ENCODE measurements around the gene EPHA7.

Gene EPHA7

DNA sequence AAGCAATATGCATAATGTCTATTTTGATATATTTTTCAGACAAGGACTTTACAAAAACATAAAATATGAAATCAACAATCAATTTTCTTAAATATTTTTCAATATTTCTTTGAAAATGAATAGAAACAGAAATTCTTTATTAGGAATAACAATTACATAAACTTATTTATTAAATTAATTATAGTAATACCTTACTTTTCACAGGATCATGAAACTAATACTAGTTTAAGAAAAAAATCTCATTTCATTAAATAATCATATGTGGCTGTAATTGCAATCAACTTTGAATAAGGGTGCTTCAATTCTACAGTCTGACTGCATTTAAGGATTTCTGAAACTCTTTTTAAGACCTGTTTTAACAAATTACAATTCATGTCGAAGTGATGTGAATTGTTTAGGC is 26.6 kb downstream of the EPHA7 start:
- DNase-seq, result no peak

DNA sequence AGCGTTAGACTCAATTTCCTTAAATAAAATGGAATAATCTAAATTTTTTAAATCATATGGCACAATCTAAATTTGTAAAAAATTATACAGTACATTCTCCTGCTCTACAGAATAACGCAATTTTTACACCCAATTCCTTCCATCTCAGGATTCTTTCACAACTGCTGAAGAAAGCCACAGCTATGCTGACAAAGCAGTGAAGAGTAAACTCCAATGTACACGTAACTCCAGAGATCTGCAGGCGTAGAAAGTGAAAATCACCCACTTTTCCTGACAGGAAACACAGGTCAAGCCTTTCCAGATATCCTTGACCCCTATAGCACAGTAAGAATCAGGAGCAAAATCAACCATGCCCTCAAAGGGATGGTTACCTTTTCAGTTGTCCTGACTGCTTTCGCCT is 27.4 kb downstream of the EPHA7 start:
- no peak for DNase-seq

DNA sequence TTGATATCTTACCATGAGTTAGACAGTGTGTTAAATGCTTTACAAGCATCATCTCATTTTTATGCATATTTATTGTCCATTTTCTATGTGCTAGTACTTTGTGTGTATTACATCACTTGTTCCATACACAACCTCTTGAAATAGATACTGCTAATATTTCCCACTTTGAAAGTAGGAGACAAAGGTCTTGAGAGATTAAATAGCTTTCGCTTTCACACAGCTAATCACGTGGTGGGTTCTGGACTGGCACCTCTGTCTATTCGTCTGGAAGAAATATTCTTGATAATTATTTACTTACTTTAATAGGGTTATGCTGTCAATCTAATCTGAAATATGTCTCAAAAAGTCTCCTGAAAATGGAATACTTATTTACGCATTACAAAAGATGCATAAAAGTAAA is 30.2 kb downstream of the EPHA7 start:
- no peak for DNase-seq

DNA sequence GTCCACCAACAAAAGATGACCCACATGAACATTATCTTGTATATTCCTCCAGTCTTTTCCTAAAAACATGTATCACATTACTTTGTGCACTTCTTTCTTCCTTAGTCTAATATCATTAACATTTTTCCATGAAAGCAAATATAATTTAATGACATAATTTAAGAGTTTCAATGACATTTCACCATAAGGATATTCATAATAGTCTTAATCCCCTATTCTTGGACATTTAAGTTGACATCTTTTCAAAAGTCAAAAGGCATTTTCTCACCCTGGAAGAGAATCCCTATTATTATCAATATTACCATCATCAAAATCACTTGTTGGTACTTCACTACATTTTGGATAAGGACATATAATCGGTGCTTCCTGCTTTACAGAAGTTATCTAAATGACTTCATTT is 31.3 kb downstream of the EPHA7 start:
- DNase-seq, result no peak

DNA sequence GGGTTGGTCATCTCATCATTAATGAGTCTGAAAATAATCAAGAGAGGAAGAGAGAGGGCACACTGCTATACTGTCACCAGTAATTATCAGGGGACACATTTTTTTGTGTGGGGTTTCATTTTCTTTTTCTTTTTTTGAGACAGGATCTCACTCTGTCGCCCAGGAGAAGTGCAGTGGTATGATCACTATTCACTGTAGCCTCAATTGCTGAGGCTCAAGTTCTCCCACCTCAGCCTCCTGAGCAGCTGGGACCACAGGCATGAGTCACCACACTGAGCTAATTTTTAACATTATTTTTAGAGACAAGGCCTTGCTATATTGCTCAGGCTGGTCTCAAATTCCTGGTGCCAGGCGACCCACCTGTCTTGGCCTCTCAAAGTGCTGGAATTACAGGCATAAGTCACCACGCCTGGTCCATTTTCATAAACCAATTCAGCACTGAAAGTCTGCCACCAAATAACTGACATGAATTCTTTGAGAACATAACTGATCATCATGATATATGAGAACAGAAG is 43.3 kb downstream of the EPHA7 start:
- DNase-seq, result no peak

DNA sequence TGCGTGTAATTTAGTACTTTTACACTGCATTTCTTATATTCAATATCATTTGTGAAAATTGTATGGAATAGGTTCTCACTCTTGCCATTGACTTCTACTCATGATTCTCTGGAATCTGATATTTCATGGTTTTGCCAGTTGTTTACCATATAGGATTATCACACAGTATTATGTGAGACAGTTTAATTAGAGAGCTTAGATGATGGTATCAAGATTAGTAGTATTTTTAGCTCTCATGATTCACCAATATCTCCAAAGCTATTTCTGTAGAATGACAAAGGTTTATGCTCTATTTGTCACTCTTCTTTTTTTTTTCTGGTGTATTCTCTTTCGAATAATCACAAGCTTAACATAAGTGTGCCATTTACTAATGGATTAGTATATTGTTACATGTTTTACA is 45.9 kb downstream of the EPHA7 start:
- DNase-seq, result no peak

DNA sequence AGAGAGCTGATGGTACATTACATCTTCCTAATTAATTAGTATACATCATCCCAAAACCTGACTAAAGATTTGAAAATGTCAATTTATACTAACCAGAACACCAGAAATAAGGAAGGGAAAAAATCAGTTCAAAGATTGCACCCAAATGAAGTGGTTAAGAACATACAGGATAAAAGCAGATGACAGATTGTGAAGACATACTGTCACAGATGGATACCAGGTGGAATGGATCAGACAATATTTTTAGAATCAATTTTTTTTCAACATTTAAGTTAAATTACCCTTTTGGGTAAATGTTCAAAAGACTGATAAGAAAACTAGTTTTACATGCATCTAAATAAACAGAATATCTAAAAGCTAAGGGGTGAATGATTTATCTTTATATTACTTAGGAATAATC is 47.6 kb downstream of the EPHA7 start:
- no peak for DNase-seq

DNA sequence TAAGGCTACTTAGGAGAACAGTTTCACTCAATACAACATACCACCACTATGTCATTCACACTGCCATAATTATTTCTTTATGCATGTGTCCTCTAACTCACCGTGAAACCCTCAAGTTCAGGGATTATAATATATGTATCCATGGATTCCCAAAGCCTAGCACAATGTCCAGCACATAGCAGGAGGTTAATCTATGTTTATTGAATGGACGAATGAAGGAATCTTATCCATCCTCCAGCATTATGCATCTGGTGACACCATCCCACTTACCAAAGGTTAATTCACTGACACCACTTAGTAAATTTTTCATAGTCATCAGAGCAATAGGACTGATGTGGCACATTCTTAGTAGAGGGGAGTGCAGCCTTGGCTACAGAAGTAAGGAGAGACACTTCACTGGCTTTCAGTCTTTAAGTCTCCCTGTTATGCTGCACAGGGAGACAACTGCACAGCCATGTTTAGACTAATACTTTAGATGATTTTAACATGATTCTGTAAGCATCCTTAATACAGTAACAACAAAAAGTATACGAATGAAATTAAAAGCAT is 49.7 kb downstream of the EPHA7 start:
- DNase-seq, result no peak

DNA sequence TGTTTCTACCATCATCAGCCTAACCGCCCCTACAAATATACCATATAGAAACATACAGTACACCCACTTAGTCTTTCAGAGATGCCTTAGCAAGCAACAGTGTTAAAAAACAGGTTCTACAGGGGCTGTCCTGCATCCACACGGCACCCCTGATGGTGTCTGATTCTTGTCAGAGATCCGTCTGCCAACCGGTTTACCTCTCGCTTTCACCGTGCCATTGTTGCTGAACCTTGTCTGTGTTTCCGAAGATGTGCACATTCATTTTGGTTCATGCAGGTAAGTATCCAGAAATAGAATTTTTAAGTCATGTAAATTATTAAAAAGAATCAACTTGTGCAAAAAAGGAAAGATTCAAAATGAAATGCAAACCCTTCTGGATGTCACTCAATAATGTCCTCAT is 52.9 kb downstream of the EPHA7 start:
- no peak for DNase-seq

DNA sequence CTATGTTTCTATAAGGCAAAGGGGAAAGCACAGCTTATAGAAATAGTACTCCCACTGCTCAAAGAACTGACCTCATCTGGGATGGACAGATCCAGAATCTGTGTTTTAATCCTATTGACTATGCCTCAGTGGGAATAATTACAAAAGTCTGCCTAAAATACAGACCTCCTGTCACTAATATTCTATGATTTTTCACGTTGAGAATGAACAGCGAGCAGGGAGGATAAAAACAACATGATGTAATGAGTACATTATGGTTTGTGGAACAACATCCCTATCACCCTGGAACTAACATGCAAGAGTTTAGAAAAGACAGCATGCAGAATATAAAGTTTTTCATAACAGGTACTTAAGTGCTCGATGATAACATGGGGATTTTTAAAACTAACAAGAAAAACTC is 53.9 kb downstream of the EPHA7 start:
- no peak for DNase-seq

DNA sequence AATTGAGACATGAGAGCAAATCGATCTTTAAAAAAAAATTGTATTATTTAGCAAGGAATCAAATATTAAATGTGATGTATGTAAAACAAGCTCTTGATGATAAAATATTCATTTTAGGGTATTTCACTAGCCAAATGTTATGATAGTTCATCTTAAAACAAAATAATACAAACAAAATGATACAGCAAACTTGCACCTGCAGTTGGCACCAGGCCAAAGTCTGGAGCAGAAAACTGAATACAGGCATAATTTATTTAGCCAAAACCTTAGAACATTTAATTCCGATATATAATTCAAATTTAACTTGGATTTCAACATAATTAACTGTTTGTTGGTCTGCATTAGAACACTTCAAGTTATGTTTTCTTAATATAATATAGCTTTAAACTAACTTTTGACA is 60.9 kb downstream of the EPHA7 start:
- no peak for DNase-seq

DNA sequence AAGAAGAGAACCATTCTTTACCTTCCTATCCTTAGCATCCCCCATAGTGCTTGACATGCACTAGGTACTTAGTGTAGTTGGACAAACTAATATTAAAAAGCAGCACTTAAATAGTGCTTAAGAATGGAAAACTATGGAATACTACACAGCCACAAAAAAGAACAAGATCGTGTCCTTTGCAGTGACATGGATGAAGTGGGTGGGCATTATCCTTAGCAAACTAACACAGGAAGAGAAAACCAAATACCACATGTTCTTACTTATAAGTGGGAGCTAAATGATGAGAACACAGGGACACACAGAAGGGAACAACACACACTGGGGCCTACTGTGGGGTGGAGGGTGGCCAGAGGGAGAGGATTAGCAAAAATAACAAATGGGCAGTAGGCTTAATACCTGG is 66.8 kb downstream of the EPHA7 start:
- DNase-seq, result no peak

DNA sequence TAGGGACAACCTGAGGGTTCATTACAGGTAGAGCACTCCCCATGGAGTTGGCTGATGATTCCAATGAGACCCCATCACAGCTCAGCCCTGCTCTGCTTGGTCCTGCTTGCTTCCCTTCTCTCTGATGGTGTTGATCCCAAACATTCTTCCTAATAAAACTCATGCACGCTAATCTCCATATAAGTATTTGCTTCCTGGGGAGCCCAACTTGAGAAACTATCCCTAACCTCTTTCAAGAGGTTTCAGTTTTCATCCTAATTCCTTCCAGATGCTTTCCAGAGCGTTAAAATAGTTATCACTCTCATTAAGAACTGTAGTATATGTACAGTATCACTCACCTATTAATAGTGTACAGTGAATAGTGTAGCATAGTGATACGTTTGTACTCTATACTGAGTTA is 68.1 kb downstream of the EPHA7 start:
- no peak for DNase-seq

DNA sequence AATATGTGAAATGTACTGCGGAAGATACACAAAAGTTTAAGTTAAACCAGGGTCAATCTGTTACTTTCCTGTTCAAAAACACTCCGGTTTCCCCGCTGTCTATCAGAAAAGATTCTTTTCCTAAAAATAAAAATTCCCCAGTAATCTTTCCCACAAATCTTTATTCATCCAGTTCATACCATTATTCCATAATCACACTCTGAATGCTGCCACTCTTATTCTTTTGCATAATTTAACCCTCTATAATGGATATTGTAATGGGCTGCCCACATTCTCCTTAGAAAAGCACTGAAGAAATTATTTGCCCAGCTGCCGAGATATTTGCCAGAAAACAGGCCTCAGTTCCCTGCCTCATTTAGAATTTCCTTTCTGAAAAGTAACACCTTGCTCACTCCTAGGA is 68.6 kb downstream of the EPHA7 start:
- no peak for DNase-seq

DNA sequence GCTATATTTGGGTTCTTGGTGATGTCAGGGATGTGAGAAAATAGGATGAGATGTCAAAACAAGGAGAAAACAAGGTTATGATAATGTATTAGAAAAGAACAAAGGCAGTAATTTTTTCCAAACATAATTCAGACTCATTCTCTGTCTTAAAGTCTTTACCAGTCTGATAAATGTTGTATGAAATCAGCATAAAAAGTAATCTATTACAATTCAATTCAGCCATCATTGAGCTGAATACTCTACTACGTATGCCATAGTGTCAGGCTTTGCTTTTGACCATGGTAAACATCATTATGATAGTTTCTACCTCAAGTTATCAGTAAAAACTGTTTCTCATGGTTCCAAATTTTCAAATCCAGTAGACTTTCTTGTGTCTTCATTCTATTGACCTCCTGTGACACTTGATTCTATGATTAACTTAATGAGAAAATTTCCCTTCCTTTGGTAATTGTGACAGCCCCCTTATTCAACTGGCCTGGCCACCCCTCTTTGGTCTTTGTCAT is 75.0 kb downstream of the EPHA7 start:
- no peak for DNase-seq

DNA sequence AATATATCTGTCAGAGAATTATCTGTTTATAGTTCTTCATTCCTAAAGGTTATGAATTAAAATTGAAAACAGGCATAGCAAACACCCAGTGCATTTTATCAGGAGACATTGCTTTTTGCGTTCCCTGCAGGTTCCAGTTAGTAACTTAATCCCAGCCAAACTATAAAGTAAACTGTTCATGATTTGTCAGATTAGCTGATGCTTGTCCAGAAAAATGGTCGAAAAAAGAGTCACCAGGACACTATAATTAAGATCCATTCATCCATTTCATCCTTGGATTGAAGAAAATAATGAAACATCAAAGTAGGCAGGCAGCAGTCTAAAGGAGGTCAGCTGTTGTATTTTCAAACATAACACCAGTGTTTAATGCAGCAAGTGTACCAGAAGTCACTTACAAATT is 75.9 kb downstream of the EPHA7 start:
- DNase-seq, result no peak

DNA sequence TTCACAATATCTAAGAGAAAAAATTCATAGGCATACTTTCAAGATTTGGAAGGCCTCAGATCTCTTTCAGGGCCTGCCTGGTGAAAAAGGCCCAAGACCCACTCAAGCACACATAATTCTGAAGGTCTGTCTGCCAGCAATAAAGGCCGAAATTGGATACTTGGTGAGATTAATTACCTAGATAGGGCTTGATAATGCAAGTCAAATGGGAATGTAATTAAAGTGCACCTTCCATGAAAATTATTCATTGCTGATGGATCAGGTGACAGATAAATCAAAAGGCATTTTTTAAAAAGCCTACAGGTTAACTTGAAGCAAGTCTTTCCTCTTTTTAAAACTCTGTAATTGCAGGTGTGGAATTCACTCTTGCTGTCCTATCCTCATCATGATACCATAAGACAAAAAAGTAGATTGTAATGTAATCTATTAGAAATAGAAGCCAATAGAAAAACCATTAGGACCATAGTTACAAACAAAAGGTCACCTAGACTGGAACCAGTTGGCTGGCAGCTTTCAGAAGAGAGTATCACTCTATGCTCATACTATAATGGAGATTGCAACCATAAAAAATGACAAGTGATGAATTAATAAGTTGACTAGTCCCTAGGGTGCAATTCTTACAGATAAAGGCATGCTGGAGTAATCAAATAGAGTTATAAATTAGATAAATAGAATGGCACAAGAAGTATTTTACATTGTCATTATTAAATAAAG is 77.3 kb downstream of the EPHA7 start:
- DNase-seq, result no peak

DNA sequence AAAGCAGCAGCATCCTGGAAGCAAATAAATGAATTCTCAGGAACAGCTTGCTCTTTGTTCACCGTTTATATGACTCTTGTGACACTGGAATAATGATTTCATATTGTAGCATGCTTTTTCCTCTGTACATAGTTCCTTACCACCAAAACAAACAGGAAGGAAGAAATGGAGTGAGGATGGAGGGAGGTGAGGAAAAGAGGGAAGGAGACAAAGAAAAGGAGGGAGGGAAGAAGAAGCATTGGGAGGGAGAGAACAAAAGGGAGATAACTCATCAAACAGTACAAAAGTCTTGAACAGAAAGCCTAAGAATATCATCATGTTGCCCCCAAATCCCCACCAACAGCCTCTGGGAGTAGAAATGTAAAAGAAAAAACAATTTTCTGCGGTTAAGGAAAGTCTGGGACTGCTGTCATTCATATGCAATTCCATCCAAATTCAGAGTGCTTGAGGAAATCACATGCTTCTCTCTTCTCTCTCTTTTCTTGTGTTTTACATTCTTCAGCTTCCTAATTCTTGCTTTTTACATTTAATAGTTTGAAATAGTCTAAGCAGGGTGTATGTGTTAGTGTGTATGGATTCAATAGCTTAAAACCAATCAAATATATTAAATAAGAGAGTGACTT is 81.5 kb downstream of the EPHA7 start:
- DNase-seq, result no peak

DNA sequence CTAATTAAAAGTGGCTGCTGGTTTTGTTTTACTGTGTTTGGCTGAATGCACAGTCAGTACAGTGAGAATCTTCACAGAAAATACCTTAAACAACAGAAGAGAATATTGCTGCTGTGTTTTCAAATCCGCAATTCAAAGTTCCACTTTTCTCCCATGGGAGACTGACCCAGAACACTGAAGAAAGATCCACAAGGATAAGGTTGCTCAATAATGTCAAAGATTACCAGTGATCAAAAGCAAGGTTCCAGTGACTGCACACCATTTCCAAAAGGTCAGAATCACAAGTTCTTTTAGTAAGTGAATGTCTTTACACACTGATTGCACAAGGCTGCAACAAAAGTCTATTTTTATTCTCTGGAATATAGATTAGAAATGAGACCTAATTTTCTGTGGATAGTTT is 82.3 kb downstream of the EPHA7 start:
- DNase-seq, result no peak

DNA sequence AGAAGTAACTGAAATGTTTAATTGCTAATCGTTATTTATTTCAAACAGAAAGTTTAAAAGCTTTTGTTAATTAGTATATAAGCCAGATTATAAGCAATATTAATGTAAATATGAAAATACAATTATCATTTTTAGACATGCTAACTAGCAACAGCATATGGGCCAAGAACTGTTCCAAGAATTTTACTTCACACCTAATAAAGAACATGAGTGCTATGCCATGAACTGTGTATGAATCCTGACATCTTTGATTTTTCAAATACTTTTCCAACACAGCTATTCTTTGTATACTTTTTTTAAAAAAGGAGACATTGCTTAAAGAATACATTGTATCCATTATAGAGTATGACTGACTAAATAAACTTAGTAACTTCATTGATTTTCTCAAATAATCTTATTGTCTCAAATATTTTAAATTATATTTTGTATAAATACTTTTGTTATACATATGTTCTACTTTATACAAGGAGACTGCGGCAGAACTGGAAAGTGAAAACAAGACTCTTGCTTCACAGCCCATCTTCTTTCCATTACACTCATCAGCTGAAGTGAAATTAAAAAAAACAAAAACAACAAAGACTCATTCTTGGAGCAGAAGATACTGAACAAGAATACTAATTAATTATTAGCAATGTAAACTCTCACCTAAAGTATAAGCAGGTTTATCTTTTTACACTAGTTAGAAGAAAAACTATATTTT is 89.9 kb downstream of the EPHA7 start:
- no peak for DNase-seq

DNA sequence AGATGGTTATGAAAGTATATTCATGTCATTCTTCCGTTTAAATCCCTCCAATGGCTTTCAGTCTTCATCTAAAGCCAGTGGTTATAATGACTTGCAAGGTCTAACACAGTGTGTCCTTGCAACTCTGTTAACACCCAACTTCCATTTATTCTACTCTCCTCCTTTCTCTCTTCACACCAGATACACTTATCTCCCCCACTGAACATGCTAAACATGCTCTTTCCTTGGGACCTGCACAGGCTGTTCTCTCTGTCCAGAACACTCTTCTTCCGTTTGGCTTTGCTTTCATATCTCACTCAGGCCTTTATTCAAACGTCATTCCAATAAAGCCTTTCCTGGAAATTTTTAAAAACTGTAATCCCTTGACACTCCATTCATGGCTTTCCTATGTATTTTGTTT is 91.5 kb downstream of the EPHA7 start:
- no peak for DNase-seq

DNA sequence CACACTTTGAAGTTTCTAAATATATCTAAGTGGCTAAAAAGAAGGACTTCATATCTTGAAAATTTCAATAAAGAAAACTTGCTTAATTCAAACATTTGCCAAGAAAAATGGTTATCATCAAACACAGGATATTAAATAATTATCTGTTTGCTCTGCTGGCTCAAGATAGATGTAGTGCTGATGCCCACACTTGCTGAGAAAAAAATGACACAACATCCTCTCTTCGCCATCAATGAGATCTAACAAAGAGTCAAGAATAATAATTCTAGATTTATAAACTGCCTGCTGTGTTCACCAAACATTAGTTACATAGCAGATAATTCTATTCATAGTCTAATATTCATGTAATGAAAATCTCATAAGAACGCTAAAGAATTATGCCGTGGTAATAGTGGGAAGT is 93.6 kb downstream of the EPHA7 start:
- DNase-seq, result no peak

DNA sequence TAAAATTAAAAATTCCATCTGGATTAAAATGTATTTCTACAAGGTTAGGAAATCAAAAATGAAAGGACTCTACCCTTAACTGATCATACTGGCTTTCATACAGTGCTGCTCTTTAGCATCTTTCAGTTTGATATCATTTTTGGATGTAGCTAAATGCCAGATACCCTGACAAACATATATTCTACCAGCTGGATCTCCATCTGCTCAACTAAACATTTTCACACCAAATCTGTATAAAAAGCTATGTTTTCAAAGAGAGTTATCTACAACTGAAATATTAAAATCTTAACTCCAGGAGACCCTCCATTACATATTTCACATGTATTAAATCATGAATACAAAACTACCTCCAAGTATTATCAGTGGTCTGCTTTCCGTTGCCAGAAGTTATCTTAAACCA is 95.7 kb downstream of the EPHA7 start:
- no peak for DNase-seq

DNA sequence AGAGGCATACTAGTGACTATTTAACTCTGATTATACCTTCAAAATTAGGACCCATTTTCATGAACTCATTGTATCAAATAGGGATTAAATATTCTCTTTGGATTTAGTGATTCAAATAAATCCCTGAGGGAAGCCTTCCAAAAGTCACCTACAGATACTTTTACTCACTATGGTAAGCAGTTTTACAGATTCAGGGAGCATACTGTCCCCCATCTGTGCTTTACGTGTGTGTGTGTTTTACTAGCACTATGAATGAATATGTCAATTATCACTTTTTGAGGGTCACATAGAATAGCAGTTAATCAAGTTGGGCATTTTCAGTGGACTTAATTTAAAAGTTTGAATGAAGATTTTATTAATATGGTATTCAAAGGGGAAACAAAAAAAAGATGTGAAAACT is 96.7 kb downstream of the EPHA7 start:
- DNase-seq, result no peak
